ENCODE data around the gene VAC14.

VAC14 gene

DNA sequence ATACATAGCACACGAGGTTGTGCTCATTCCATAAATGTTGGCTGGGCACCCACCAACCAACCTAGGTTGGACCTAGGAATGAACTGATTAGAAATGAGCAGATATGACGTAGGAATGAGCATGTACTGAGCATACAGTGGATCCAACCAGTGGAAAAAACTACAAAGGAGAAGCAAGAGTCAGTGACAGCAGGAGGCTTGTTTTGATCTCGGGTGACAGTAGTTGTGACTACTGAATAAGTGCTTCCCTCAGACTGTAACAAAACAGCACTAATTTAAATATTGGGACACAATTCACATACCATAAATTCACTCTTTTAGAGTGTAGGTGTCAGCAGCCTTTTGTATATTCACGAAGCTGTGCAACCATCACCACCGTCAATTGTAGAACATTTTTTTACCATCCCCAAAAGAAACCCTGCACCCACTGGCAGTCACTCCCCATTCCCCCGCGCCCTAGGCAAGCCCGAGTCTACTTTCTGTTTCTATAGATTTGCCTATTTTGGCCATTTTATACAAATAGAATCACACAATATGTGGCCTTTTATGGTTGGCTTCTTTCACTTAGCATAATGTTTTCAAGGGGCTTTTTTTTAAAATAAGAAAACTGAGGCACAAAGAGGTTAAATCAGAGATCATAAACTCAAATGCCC, 7.0 kb downstream of the VAC14 start:
- DNase-seq (ENCODE audit: low spot score) = no peak
- TF ChIP-seq, protein P1, sequence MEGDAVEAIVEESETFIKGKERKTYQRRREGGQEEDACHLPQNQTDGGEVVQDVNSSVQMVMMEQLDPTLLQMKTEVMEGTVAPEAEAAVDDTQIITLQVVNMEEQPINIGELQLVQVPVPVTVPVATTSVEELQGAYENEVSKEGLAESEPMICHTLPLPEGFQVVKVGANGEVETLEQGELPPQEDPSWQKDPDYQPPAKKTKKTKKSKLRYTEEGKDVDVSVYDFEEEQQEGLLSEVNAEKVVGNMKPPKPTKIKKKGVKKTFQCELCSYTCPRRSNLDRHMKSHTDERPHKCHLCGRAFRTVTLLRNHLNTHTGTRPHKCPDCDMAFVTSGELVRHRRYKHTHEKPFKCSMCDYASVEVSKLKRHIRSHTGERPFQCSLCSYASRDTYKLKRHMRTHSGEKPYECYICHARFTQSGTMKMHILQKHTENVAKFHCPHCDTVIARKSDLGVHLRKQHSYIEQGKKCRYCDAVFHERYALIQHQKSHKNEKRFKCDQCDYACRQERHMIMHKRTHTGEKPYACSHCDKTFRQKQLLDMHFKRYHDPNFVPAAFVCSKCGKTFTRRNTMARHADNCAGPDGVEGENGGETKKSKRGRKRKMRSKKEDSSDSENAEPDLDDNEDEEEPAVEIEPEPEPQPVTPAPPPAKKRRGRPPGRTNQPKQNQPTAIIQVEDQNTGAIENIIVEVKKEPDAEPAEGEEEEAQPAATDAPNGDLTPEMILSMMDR (IDR thresholded peaks at IDR 0.05) = no peak
- no peak overlapping the region for H3K4me3 ChIP-seq
- no peak overlapping the region for H3K27ac ChIP-seq

DNA sequence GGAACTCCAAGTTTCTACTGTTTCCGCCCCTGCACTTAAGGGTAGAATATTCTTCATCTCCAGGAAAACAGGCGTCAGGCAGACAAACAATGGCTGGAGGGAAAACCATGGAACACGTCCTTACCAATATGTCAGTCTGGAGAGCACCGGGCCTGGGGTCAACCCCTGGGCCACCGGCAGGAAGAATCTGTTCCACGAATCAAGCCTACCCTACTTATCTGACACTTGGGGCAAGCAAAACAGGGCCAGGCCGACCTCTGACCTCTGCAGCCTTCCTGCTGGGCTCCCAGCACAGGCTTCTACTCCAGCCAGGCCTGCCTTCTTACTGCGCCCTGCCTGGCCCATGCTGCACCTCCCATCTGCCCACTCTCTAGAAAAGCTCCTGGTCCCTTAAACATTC, 10.1 kb downstream of the VAC14 start:
- Histone ChIP-seq H3K27ac (no peak overlapping the region), H3K4me3 (no peak overlapping the region)
- DNase-seq (ENCODE audit: low spot score) = no peak
- TF ChIP-seq, protein P1 (IDR thresholded peaks at IDR 0.05) = no peak

DNA sequence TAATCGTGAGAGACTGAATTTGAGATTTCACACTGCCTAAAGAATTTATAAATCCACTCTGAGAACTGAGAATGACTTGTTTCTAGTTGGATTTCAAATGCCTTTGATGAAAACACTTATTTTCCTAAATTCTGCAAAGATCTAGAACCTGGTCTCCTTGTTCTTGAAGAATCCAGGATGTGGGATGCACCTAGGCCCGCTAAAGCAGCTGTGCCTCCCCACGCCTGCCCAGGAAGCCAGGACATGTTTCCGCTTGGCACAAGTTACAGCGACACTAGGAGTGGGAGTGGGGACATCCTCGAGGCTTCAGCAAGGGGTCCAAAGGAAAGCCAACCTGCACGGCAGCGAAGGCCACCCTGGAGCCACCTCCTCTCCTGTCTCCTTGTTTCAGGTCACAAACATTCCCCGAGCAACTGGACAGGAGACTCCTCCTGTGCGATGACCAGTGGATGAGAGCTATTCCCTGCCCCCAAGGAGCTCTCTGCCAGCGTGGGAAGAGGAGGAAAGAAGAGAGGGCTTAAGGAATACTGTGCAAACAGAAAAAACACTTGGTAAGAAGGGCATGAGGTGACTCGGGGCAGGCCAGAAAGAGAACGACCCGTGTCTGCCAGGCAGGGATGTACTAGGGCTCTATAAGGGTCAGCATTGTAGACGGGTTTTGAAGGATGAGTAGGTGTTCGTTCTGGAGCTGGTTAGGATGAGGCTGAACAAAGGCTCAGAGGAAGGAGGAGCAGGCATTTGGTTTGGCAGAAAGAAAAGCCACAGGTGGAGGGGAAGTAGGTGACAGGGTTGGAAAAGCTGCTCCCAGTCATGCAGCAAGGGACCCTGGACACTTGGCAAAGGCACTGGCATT, 11.1 kb downstream of the VAC14 start:
- DNase-seq (ENCODE audit: low spot score) = no peak
- no peak overlapping the region for H3K27ac ChIP-seq
- TF ChIP-seq, protein P1 (IDR thresholded peaks at IDR 0.05) = no peak
- no peak overlapping the region for H3K4me3 ChIP-seq

DNA sequence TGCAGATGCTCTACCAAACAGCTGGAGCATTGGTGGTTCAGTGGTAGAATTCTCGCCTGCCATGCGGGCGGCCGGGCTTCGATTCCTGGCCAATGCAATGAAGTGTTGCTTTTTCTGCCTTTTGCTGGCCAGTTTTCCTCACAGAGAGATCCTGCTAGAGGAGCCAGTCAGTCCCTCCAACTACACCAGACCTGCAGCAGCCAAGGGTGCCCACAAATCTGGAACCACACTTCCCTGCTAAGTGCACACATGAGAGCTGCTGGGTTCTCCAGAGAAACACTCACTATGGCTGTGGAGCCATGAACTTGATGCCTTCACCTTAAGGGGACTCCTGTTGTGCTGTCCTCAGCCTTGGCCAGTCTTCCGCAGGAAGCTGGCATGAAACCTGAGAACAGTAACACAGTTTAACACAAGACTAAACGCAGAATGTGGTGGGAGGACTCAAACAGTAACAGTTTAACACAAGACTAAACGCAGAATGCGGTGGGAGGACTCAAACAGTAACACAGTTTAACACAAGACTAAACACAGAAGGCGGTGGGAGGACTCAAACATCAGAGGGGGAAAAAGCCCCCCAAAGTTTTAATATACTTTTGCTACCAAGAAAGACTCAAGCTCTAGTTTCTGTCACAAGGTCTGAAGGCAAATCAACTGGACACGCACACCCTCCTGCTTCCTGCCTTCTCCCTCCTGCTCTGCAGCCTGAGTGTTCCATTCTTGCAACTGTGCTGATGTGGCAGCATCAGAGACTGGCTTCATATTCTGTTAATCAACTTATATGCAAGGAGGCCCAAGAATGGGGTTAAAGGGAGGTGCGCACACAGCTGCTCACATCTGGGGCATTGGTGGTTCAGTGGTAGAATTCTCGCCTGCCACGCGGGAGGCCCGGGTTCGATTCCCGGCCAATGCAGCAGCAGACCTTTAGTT, 12.0 kb downstream of the VAC14 start:
- Histone ChIP-seq H3K27ac (no peak overlapping the region), H3K4me3 (no peak overlapping the region)
- no peak for DNase-seq (ENCODE audit: low spot score)
- TF ChIP-seq, protein P1 (IDR thresholded peaks at IDR 0.05) = no peak

DNA sequence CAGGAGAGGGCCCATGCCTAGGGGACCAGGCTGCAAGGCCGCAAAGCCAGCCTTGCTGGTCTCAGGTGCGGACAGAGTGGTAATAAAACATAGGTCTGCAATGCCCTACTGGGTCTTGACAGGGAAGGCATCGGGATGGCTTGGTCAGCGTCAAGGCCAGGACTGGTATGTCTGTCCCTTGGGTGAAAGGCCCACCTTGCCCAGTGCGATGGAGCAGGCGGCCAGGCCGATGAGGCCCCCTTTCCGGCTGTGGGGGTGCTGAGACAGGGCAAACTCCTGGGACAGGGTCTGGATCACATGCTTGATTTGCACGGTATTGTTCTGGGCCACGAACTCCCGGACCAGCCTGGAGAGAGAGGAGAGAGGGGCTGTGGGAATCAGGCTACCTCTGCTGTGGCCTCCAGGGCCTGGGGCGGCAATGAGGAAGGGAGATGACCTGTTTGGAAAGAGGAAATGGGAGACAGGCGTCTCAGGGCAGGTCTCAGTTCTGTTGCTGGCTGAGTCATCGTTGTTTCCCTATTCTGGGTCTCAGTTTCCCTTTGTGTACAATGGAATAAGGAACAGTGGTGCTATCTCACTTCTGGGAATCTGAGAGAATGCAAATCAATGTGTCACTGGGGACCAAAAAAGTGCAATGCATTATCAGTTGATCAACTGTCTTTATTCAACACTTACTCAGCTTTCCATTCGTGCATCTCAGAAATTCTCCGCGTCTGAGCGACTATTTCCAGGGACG, 14.8 kb downstream of the VAC14 start:
- TF ChIP-seq, protein P1 (IDR thresholded peaks at IDR 0.05) = no peak
- no peak for DNase-seq (ENCODE audit: low spot score)
- Histone ChIP-seq H3K4me3 (no peak overlapping the region), H3K27ac (no peak overlapping the region)
